ENCODE results near the gene PPP1CB. TPM values are rescaled to one million over a fixed set of nuclear protein-coding genes. Genes with fewer than 3 reads are reported as not detected.

Gene PPP1CB
- total RNA-seq, 2 donors from 2014 or later: 63.3 to 139 TPM

DNA sequence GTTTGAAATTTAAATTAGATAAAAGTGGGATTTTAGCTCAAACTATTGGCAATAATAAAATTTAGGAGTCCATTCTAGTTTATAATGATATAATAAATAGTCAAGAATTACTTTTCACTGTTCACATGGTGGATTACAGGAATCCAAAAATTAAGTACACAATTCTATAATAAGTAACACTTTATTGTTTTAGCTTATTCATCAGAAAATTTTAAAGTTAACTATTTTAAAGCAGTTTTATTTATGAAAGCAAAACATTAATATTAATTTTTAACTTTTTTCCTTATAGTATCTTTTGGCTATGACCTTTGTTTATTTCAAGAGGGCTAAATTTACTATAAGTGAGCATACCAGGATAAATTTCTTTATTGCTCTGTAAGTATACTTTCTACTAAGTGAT, 70.4 kb downstream of the PPP1CB start:
- no peaks in the 10 kb centered on the region for H3K27me3 ChIP-seq

DNA sequence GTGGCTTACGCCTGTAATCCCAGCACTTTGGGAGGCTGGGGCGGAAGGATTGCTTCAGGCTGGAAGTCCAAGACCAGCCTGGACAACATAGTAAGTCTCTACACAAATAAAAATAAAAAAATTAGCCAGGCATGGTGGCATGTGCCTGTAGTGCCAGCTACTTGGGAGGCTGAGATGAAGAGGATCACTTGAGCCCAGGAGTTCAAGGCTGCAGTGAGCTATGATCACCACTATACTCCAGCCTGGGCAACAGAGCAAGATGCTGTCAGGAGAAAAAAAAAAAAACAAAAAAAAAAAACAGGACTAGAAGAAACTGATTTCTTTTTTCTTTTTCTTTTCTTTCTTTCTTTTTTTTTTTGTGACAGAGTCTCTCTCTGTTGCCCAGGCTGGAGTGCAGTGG, 72.6 kb downstream of the PPP1CB start:
- DNase-seq: no peak
- no peak overlapping the region for H3K4me3 ChIP-seq
- H3K27me3 ChIP-seq: no peaks in the 10 kb centered on the region
- intact Hi-C loops (cut with DNase I): no loop called here
- no peak for ATAC-seq
- no peak overlapping the region for H3K27ac ChIP-seq
- no peaks in the 10 kb centered on the region for H3K9me3 ChIP-seq
- no peaks in the 10 kb centered on the region for H3K36me3 ChIP-seq (replicated peaks in 1 of 2; ENCODE audit: insufficient read depth in 1 of 2, low read depth in 2 of 2)
- no peaks in the 10 kb centered on the region for H3K4me1 ChIP-seq
- 86 to 87% methylated on average over 2 of the region's 2 CpGs for WGBS, 2 donors
- TF ChIP-seq POLR2A (IDR thresholded peaks at IDR 0.05) (no peak), CTCF (IDR thresholded peaks at IDR 0.05) (no peak)

More for the DNA sequence above, 70.4 kb downstream of the PPP1CB start:
- TF ChIP-seq CTCF (IDR thresholded peaks at IDR 0.05) (no peak), POLR2A (IDR thresholded peaks at IDR 0.05) (no peak)
- intact Hi-C loops (cut with DNase I): no loop called here
- ATAC-seq (no peak), DNase-seq (no peak)
- Histone ChIP-seq H3K36me3 (replicated peaks in 1 of 2; ENCODE audit: insufficient read depth in 1 of 2, low read depth in 2 of 2) (no peaks in the 10 kb centered on the region), H3K27ac (no peak overlapping the region), H3K9me3 (no peaks in the 10 kb centered on the region), H3K4me3 (no peak overlapping the region), H3K4me1 (no peaks in the 10 kb centered on the region)

DNA sequence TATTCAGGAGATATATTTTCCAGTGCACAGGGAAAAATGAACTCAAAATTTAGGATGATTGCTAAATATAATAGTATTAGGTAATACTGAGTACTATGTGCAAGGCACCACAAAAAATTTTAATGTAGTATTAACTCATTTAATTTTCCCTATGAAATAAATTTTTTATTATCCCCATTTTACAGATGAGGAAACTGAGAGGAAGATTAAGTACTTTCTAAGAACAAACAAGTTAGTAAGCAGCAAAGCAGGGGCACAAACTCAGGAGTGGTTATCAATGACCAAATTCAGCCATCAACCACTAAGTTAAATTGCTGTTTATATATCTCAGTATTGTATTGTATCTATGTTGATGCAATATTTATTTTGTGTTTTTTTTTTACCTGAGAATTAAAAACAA, 73.2 kb downstream of the PPP1CB start:
- intact Hi-C loops (cut with DNase I): no loop called here
- TF ChIP-seq POLR2A (IDR thresholded peaks at IDR 0.05) (no peak), CTCF (IDR thresholded peaks at IDR 0.05) (no peak)
- Histone ChIP-seq H3K36me3 (replicated peaks in 1 of 2; ENCODE audit: insufficient read depth in 1 of 2, low read depth in 2 of 2) (no peaks in the 10 kb centered on the region), H3K4me1 (no peaks in the 10 kb centered on the region), H3K9me3 (no peaks in the 10 kb centered on the region), H3K27me3 (no peaks in the 10 kb centered on the region), H3K4me3 (no peak overlapping the region), H3K27ac (no peak overlapping the region)
- no peak for ATAC-seq
- no peak for DNase-seq

DNA sequence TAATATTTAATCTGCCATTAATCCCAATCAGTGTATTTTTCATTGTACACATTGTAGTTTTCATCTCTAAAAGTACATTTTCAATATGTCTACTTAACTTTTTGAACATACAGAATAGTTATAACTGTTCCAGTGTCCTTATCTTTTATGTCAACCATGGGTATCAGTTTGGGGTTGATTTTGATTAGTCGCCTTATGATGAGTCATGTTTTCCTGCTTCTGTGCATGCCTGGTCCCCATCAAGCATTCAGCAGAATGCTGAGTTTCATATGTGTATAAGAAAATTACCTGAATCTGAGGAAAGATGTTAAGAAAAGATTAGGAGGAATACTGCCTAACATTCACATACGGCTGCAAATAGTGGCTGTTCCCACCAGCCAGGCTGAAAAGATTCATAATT, 76.8 kb downstream of the PPP1CB start:
- Histone ChIP-seq H3K27ac (no peak overlapping the region), H3K4me3 (no peak overlapping the region), H3K36me3 (replicated peaks in 1 of 2; ENCODE audit: insufficient read depth in 1 of 2, low read depth in 2 of 2) (no peaks in the 10 kb centered on the region), H3K4me1 (no peaks in the 10 kb centered on the region), H3K27me3 (no peaks in the 10 kb centered on the region), H3K9me3 (no peaks in the 10 kb centered on the region)
- TF ChIP-seq CTCF (IDR thresholded peaks at IDR 0.05) (no peak), POLR2A (IDR thresholded peaks at IDR 0.05) (no peak)
- intact Hi-C loops (cut with DNase I): no loop called here
- 55 to 73% methylated on average over 2 of the region's 2 CpGs for WGBS, 2 donors
- ATAC-seq (no peak), DNase-seq (no peak)

DNA sequence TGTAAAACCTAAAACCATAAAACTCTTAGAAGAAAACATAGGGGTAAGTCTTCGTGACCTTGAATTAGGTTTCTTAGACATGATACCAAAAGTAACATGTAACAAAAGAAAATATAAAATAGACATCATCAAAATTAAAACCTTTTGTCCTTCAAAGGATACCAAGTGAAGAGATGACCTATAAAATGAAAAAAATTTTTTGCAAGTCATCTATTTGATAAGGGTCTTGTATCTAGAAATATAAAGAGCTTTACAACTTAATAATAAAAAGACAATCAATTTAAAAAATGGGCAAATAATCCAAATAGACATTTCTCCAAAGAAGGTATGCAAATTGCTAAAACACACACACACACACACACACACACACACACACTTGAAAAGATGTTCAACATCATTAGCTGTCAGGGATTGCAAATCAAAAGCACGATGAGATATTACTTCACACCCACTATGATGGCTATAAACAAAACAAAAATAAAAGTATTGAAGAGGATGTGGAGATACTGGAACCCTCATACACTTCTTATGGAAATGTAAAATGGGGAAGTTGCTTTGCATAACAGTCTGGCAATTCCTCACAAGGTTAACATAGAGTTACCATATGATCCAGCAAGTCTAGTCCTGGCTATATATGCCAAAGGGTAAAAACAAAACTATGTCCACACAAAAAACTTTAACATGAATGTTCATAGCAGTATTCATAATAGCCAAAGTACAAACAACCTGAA, 82.3 kb downstream of the PPP1CB start:
- WGBS, 2 donors: 78 to 94% methylated on average over 2 of the region's 2 CpGs

More for the DNA sequence above, 82.3 kb downstream of the PPP1CB start:
- TF ChIP-seq CTCF (IDR thresholded peaks at IDR 0.05) (no peak), POLR2A (IDR thresholded peaks at IDR 0.05) (no peak)
- DNase-seq (no peak), ATAC-seq (no peak)
- Histone ChIP-seq H3K4me3 (no peak overlapping the region), H3K4me1 (no peaks in the 10 kb centered on the region), H3K9me3 (no peaks in the 10 kb centered on the region), H3K27ac (no peak overlapping the region), H3K27me3 (no peaks in the 10 kb centered on the region), H3K36me3 (replicated peaks in 1 of 2; ENCODE audit: insufficient read depth in 1 of 2, low read depth in 2 of 2) (no peaks in the 10 kb centered on the region)
- intact Hi-C loops (cut with DNase I): no loop called here
